NK-92 treated with Interleukin-12 subunit alpha and Interleukin-12 subunit beta, amount 100 ng/mL, for 24 hours (cell line): ENCODE measurements around the gene NPC1L1.
A peak's percentile ranks its signal among the peaks of the same experiment; 100 is the strongest.

ENCODE experiments used
- DNase-seq: peaks from one replicate; lab custom pipeline; 2025; lab: John Stamatoyannopoulos, UW

Gene NPC1L1, protein sequence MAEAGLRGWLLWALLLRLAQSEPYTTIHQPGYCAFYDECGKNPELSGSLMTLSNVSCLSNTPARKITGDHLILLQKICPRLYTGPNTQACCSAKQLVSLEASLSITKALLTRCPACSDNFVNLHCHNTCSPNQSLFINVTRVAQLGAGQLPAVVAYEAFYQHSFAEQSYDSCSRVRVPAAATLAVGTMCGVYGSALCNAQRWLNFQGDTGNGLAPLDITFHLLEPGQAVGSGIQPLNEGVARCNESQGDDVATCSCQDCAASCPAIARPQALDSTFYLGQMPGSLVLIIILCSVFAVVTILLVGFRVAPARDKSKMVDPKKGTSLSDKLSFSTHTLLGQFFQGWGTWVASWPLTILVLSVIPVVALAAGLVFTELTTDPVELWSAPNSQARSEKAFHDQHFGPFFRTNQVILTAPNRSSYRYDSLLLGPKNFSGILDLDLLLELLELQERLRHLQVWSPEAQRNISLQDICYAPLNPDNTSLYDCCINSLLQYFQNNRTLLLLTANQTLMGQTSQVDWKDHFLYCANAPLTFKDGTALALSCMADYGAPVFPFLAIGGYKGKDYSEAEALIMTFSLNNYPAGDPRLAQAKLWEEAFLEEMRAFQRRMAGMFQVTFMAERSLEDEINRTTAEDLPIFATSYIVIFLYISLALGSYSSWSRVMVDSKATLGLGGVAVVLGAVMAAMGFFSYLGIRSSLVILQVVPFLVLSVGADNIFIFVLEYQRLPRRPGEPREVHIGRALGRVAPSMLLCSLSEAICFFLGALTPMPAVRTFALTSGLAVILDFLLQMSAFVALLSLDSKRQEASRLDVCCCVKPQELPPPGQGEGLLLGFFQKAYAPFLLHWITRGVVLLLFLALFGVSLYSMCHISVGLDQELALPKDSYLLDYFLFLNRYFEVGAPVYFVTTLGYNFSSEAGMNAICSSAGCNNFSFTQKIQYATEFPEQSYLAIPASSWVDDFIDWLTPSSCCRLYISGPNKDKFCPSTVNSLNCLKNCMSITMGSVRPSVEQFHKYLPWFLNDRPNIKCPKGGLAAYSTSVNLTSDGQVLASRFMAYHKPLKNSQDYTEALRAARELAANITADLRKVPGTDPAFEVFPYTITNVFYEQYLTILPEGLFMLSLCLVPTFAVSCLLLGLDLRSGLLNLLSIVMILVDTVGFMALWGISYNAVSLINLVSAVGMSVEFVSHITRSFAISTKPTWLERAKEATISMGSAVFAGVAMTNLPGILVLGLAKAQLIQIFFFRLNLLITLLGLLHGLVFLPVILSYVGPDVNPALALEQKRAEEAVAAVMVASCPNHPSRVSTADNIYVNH (N-terminal part only)

DNA sequence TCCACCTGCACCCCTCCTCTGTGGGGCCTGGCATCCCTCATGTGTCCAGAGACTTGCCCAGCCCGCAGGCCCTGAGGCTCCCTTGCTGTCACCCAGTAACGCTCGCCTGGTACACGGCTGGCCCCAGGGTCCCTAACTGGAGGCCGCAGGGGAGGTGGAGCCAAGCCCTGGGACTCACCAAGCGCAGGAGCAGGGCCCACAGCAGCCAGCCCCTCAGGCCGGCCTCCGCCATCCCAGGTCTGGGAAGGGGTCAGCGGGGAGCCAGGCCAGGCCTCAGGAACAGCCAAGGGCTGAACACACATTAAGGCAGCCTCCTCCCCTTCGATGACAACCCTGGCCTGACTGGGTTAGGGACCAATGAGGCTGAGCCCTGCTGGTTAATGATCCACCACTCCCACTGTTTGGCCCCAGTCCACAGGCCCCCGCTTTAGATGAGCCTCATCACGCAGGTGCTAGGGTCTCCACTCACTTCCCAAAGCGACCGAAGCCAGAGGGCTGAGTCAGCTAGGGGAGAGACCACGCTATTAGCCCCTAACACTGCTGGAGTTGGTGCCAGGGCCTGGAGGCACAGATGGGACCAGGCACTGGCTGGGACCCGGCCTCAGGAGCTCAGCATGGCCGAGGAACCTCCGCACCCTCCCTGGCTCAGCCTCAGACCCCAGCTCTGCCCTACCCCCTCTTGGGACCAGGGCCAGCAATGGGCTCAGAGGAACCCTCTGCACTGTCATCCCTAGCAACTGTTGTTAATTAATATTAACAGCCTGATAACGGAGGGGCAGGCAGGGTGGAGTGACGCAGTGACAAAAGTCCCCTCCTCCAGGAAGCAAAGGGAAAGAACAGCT, at the start of gene NPC1L1:
Gene NPC1L1, minus strand, starts transcription at position 303 of the 842 bp plus-strand sequence. Its CDS starts 71 bp downstream, at position 232.
- no peak for DNase-seq

DNA sequence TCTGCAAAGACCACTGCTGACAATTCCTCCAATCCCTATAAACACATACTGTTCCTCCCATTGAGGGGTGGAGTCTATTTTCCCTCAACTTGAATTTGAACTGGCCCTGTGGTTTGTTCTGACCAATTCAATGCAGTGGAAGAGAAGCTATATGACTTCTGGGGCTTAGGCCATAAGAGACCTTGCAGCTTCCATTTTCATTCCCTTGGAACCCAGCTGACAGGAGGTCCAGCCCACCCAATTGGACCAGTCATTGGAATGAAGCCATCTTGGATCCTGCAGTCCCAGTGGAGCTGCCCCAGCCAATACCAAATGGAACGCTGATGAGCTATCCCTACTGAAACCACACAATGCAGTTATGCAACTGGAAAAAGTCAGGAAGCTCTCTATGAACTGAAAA, 49.8 kb upstream of the NPC1L1 start:
- no peak for DNase-seq

DNA sequence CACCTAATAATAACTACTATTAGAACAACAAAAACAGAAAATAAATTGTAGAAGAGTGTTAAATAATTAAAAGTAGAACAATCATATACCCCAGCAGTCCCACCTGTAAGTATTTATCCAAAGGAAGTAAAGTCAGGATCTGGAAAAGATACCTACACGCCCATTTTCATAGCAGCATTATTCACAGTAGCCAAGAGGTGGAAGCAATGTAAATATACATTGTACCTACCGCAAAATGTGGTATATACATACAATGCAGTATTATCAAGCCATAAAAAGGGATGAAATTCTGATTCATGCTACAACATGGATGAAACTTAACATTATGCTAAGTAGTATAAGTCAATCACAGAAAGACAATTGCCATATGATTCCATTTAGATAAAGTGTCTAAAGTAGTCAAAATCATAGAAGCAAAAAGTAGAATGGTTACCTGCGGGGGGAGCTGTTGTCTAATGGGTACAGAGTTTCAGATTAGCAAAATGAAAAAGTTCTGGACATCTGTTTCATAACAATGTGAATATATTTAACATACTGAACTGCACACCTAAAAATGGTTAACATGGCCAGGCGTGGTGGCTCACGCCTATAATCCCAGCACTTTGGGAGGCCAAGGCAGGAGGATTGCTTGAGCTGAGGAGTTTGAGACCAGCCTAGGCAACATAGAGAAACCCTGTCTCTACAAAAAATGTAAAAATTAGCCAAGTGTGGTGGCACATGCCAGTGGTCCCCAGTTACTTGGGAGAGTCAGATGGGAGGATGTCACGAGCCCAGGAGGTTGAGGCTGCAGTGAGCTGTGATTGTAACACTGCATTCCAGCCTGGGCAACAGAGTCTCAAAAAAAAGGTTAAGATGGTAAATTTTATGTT, 46.9 kb upstream of the NPC1L1 start:
- DNase-seq: no peak

DNA sequence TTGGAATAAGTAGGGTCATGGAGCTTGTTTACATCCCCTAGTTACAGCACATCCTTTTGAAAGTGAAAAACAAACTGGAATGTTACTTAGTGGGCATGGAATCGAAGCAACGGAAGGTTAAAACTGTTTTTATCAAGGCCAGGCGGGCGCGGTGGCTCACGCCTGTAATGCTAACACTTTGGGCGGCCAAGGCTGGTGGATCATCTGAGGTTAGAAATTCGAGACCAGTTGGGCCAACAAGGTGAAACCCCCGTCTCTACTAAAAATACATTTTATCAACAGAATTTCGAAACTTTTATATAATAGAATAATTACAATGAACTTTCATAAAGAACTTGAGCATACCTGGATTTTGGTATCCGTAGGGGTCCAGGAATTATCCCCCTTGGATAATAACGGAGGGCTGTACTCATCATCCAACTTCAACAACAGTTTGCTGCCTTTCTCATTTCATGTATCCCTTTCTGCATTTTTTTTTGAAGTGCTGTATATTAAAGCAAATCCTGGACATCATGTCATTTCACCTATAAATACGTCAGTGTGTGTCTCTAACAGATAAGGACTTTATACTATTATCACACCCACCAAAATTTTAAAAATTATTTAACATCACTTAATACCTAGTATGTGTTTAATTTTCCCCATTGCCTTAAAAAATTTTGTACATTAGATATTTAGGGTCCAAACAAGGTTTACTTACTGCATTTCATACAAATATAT, 42.2 kb upstream of the NPC1L1 start:
- no peak for DNase-seq

DNA sequence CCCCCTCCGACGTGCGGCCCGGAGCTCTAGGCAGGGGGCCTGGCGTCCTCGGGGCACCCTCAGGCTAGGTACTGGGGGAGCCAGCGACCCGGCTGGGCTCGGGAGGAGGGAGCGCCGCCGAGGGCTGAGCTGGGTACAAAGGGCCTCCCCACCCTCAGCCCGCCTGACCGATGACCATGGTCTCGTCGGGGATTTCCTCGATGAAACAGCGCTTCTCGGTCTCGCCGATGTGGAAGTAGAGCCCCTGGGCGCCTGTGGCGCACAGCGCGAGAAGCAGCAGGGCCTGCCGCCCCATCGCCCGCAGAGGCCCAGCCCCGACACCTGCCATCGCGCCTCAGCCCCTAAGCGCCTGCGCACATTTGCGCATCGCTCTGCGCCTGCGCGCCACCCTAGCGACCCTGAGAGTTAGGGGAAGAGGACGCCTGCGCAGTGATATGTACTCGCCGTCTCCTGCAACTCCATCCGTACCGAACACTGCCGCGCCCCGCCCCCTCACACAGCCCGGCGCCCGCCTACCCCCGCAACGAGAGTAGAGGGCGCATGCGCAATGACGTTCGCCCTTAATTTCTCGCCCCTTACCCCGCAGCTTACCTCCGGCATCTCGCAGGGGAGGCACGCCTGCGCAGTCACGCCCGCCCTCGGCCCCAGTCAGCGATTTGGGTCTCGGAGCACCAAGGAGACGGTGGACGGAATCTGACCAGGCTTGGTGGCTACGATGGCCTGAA, 40.9 kb upstream of the NPC1L1 start, which contains the start of gene TMED4:
Gene TMED4, minus strand, starts transcription at position 353 of the 725 bp plus-strand sequence. Its CDS starts 25 bp downstream, at position 328.
- DNase-seq: peak; percentile 98

DNA sequence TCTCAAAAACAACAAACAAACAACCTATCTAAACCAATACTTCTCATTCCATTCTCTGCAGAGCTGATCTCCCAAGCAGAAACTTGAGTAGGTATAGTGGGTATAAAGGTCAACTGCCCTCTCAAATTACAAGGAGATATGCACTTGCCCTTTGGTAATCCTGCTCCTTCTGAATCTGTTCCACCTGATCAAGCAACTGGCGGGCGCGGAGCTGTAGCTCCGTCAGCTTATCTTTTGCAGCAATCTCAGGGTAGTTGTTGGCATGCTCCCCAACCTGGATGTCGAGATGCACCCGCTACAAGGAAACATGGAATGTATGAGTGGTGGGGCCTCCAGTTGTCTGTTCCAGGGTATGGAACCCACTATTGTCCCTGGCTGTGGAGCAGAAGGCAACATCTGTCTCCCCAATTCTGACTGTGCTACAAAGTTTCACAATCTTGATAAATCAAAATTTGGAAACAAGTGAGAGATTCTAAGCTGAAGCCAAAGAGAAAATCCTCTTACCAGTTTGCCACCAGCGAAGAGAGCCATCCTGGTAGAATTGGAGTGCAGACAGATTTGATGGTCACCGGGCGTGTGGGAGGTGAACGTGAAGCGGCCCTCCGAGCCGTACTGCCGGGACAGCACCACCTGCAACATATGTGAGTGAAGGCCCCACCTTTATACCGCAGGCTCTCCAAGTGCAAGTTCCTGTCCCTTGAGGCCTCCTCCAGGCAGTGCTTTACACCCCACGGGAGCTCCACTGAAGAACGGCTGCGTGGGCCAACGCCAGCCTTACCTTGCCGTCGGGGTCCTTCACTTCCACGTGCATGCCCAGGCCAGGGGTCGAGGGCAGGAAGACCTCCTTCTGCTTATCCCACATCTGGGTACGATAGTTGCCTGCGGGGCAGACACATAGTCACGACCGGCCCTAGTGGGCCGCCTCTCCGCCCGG, 40.1 kb upstream of the NPC1L1 start:
- DNase-seq: peak; percentile 37

DNA sequence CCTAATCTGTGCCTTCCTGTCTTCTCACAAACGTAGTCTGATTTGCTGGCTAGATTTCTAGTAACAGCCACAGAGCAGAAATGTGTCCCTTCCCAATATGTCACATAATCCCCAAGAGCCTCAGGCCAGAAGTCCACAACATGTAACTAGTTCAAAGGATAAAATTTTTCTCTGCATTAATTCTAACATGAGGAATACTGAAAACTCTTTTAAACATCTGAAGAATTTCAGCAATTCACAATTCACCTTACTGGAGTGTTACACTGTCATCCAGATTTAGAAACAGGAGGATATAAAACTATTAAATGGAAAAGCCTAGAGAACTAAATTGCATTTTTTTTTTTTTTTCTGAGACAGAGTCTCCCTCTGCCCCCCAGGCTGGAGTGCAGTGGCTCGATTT, 35.1 kb upstream of the NPC1L1 start:
- DNase-seq: no peak

DNA sequence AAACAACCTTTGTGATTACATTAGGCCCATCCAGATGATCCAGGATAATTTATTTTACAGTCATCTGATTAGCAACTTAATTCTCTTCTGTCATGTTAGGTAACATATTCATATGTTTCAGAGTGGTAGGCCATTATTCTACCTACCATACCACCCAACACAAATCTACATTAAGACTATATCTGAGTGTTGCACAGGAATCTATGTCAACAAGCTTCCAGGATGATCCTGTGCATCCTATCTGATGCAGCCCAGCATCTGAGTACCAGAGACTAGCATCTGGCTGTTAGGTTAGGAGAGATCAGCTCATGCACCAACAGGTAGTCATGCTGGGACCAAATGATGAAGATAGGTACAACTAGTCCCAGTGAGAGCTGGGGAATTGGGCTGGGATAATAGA, 33.9 kb upstream of the NPC1L1 start:
- no peak for DNase-seq

DNA sequence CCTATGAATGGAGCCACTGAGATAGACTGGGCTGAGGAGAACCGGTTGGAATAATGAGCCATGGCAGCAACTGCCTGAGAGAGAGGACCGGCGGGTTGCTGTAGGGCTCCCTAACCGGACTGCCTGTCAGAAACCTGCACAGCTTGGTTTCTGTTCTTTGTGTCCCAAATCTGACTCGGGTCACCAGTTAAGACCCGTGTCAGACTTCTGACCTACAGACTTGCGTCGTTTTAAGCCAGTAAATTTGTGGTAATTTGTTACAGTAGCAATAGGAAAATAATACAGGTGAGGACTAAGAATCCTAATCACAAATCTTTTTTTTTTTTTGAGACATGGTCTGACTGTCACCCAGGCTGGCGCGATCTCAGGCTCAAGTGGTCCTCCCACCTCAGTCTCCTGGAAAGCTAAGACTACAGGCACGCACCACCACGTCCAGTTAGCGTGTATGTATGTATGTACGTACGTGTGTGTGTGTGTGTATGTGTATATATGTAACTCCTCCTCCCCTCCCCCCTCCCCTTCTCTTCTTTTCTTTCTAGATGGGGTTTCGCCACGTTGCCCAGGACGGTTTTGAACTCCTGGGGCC, 33.2 kb upstream of the NPC1L1 start:
- no peak for DNase-seq

DNA sequence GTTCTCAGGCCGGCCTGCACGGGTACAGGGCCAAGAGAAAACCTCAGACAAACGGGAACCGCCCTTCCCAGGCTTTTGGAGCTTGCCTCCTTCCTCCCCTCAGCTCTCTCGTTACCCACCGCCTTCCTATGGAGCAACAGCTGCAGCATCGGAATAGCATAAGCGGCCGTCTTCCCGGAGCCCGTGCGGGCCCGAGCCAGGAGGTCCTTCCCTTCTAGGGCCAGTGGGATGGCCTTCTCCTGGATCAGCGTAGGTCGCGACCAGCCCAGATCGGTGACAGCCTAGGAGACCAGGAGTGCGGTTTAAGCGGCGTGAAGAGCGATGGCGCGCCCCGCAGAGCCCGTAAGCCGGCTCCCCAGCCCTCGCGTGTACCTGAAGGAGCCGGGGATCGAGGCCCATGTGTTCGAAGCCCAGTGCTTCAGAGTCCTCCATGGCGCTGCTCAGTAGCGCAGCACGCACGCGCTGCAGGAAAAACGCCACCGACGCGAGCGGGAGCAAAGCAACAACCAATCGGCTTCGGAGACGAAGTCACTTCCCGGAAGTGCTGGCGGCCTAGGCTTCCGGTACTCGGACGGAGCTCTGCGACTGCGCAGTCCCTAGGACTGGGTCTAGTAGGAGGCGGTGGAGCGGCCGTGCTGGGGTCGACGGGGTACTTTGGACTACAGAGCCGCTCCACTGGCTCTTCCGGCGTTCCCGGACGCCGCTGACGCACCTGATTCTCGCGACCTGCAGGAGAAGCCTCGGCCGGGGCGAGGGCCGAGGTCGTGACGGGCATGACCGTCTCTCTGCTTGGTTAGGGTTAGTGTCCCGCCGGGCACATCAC, 32.5 kb upstream of the NPC1L1 start, which contains the start of gene DDX56:
Gene DDX56, minus strand, starts transcription at position 445 of the 823 bp plus-strand sequence. Its CDS starts 13 bp downstream, at position 432.
- peak; percentile 89 for DNase-seq

DNA sequence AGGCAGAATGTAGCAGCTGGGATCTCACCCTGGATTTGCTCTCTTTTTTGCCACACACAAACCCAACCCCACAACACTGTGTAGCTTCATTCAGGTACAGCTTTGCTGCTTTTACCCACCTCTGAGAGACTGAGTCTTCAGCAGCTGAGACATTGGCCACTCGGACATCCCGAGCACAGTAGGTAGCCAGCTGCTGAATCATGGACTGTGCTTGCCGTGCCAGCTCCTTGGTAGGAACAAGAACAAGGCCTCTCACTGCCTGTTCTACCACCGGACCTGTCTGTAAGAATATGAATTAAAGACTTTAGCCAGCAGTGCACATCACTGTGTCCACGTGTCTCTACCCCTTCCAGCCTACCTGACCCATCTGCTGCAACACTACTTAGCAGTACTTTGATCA, 31.6 kb upstream of the NPC1L1 start:
- no peak for DNase-seq

DNA sequence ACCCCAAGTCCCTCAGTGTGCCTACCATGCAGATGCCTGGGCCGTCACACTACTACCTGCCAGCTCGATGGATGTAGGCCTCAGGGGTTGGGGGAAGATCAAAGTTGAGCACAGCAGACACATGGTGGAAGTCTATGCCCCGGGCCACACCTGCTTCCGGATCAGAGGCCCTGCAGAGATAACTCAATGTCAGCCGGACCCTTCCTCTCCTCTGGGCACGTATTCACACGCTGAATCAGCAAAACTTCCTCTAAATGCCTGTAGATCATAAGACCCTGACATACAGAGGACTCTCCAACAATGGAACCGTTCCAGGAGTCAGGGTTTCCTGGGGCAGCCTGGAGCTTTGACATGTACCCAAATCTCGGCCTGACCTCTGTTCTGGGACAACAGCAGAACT, 28.8 kb upstream of the NPC1L1 start:
- DNase-seq: no peak

DNA sequence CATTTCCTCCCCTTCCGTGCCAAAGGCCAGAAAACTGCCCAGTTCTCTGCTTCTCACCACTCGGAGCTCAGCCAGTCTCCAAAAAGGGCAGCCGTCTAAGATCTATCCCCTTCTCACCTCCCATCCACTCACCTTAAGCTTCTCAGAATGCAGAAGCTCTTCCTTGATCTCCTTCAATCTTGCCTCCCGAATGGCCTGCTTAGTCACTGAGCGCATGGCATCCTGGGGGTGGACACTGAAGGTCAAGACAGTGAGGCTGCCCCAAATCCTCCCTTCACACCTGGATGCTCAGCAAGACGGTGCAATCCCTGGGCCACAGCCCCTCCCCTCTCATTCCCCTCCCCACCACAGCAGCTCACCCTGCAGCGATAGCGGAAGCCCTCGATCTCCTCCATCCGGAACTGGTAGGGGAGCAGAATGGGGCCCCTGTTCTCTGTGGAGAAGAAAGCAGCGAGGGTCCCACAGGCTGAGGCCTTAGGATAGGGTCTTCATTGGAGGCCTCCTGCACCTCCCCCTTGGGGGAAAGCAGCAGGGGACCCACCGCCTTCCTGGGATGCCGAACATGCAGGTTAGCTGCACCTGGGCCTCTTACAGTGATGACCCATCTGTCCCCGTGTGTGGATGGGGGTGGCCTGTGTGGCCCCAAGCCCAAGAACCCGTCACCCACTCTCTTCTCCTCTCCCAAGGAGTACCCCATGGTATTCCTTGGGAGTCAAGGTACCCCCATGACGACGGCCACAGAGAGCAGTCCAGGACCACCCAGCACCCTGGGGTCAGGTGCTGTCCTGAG, 27.8 kb upstream of the NPC1L1 start:
- DNase-seq: no peak

DNA sequence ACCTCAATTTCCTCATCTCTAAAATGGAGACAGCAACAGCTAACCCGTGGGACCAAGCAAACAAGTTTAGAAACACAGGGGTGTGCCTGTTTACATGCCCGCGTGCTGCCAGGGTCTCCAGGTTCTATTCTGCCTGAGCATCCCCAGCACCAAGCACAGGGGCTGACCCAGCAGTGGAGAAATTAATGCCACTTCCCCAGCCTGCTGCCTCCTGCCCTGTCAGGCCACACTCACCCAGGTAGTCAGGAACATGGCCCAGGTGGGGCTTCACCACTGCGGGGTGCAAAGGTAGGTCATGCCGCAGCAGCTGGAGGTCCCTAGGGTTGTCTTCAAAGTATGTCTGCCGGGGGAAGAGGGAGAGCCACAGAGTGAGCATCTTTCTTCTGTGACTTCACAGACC, 26.8 kb upstream of the NPC1L1 start:
- DNase-seq: no peak

DNA sequence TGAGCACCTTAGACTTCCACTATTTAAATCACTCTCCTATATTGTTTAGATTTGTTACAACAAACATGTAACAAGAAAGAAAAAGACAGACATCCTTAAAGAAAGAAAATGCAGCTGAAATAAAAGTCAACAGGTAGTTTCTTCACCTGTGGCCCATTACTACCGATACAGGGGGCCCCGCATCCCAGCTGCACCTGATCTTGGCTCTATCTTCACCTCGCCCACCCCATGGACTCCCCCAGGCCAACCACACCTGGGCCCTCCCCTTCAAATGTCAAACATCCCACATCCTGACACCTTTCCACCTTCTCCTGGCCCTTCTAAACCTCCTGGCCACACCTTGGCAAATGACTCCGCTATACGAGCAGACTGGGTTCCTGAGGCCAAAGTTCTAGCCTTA, 25.6 kb upstream of the NPC1L1 start:
- DNase-seq: no peak
